ENCODE measurements around the gene SELENOV.

SELENOV gene

DNA sequence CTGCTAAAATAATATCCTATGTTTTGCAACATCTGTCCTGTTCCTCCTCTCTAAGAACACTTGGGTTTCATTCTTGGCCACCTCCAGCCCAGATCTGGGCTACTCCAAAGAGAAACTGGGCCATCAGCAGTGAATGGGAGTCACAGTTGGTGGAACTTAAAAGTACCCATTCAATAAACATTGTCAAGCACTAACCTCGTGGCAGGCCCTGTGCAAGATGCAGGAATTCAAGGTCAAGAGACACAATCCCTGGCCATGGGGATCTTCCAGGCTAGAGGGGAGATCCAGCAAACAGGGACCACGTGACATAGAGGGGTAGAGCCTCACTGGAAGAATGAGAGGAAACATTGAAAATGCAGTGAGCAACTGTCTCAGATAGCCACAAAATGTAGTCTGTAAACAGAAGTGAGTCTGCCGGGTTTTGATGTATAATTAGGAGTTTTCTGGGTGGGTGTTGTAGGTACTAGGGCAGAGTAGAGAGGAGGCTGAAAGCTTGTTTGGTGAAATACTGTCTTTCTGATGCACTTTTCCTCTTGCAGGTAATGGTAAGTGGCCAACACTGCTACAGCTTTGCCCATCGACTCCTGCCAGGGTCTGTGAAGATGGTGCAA lies 39.9 kb downstream of the SELENOV start:
- DNase-seq (ENCODE audit: low read depth): no peak
- TF ChIP-seq, protein P1, sequence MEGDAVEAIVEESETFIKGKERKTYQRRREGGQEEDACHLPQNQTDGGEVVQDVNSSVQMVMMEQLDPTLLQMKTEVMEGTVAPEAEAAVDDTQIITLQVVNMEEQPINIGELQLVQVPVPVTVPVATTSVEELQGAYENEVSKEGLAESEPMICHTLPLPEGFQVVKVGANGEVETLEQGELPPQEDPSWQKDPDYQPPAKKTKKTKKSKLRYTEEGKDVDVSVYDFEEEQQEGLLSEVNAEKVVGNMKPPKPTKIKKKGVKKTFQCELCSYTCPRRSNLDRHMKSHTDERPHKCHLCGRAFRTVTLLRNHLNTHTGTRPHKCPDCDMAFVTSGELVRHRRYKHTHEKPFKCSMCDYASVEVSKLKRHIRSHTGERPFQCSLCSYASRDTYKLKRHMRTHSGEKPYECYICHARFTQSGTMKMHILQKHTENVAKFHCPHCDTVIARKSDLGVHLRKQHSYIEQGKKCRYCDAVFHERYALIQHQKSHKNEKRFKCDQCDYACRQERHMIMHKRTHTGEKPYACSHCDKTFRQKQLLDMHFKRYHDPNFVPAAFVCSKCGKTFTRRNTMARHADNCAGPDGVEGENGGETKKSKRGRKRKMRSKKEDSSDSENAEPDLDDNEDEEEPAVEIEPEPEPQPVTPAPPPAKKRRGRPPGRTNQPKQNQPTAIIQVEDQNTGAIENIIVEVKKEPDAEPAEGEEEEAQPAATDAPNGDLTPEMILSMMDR (IDR thresholded peaks at IDR 0.05; ENCODE audit: control insufficient read depth, extremely low read depth, insufficient read depth): no peak
- no peak overlapping the region for H3K4me3 ChIP-seq (ENCODE audit: low read depth, low read length)

DNA sequence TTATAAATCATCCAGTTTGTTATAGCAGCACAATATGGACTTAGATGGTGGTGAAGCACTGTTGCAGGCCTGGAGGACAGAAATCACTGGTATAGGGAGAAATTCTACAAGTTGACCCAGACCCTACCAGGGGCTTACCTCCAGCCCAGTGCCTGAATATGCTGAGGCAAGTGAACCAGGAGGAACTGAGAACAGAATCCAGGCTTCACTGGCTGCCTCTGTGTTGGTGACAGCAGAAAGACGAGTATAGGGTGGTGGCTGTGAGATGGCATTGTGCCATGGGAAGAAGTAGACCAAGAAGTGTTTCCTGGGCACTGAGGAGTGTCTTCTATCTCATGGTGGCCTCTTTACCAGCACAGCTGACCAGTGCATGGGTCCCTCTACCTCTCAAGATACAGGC lies 40.9 kb downstream of the SELENOV start:
- TF ChIP-seq, protein P1 (IDR thresholded peaks at IDR 0.05; ENCODE audit: control insufficient read depth, extremely low read depth, insufficient read depth): no peak
- no peak overlapping the region for H3K4me3 ChIP-seq (ENCODE audit: low read depth, low read length)
- DNase-seq (ENCODE audit: low read depth): no peak

DNA sequence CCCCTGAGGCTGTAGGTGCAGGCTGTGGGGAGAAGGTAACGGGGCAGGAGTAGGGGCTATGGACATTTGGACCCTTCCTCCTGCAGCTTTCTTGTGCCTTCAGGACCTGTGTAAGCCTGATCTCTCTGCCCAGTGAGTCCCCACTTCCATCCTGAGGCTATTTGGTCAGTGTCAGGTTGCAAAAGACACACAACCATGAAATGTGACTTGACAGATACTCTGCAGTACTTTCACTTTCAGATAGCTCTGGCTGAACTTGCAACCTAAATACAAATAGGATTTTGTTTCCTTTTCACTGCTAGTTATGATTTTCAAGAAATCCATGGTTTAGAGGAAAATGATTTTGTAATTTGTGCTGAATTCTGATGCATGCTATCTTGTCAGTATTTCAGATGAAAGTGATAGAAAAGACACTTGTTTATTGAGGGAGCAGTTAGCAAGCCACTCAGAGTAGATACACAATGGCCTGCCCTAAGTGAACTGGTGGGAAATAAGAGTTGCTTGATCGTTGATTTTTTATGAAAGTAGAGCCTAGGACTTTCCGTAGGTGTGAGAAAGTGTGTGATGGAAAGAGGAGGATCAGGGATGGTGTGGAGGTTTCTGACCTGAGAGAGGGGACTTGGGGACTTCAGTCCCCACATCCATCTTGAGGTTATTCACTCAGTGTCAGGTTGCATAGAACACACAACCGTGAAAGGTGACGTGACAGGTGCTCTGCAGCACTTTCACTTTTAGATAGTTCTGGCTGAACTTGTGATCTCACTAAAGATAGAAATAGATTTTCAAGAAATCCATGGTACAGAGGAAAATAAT lies 43.1 kb downstream of the SELENOV start:
- TF ChIP-seq, protein P1 (IDR thresholded peaks at IDR 0.05; ENCODE audit: control insufficient read depth, extremely low read depth, insufficient read depth): no peak
- H3K4me3 ChIP-seq (ENCODE audit: low read depth, low read length): peak overlapping the region; percentile 12
- peak; percentile 48 for DNase-seq (ENCODE audit: low read depth)

DNA sequence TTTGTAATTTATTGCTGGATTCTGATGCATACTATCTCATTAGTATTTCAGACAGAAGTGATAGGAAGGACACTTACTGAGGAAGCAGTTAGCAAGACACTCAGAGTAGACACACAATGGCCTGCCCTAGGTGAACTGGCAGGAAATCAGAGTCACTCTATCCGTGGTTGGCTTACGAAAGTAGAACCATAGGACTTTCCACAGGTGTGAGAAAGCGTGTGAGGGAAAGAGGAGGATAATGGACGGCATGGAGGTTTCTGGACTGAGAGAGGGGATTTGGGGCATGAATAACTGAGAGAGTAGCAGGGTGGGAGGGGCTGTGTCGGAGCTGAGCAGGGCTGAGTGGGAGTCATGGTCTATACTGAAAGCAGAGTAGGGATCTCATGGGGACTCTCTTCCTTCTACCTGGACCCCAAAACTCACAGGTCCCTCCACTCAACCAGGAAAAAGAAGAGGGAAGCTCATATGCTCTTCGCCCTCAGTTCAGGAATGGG lies 43.7 kb downstream of the SELENOV start:
- no peak for DNase-seq (ENCODE audit: low read depth)
- H3K4me3 ChIP-seq (ENCODE audit: low read depth, low read length): no peak overlapping the region
- TF ChIP-seq, protein P1 (IDR thresholded peaks at IDR 0.05; ENCODE audit: control insufficient read depth, extremely low read depth, insufficient read depth): no peak

DNA sequence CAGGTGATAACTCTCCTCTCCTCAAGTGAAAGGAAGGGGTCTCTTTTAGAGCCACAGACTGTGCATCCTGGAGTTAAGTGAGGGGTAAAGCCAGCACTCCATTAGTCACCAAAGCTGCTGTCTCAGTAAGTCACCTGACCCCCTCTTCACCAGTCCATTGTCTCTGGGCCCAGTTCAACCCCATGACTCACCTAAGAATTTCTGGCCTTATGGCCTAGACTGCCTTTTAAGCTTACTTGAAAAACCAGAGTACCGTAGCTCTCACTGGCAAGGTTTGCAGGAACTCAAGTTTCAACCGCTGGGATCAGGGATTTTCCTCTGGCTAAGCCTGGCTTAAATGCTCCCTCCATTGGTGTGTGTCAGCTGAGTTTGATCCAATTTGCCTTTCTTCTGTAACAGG lies 48.5 kb downstream of the SELENOV start:
- TF ChIP-seq, protein P1 (IDR thresholded peaks at IDR 0.05; ENCODE audit: control insufficient read depth, extremely low read depth, insufficient read depth): no peak
- DNase-seq (ENCODE audit: low read depth): no peak

DNA sequence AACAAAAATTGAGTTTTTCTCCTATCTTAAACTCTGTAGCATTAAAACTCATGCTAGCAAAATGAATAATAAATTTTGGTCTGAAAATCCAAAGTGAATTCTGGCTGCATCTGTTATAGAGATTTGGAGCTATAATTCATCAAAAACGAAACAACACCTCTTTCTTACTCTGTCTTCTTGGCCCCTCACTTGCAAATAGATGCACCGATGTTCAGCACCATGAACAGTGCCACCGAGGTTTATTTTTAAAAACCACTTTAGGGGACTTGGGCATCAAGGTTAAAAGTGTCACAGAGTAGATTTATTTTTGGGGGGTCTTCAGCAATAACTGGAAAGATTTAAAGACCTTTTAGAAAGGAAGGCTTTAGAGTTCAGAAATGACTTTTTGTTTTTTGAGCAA lies 51.1 kb downstream of the SELENOV start:
- TF ChIP-seq, protein P1 (IDR thresholded peaks at IDR 0.05; ENCODE audit: control insufficient read depth, extremely low read depth, insufficient read depth): no peak
- H3K4me3 ChIP-seq (ENCODE audit: low read depth, low read length): no peak overlapping the region
- DNase-seq (ENCODE audit: low read depth): no peak

More for the DNA sequence above, 48.5 kb downstream of the SELENOV start:
- H3K4me3 ChIP-seq (ENCODE audit: low read depth, low read length): no peak overlapping the region

Measured in LNCaP clone FGC (cell line).